SH-SY5Y (cell line): ENCODE data around the gene IGSF5.

ENCODE experiments used
- GATA2 ChIP-seq: IDR thresholded peaks from 2 replicates; pipeline ENCODE4 v1.6.1; 2011; ENCODE audit warnings: mild to moderate bottlenecking, low read depth, low read length
- GATA3 ChIP-seq: IDR thresholded peaks from 2 replicates; pipeline ENCODE4 v1.6.1; 2011; ENCODE audit warnings: low read depth, mild to moderate bottlenecking, low read length, moderate library complexity

GRCh38 chr21:39721885-39722284 lies 23.1 kb upstream of the IGSF5 start:
- TF ChIP-seq GATA3: no peak
- no peak for TF ChIP-seq GATA2
